K562 (cell line): ENCODE results near the gene BTBD2. TPM values are rescaled to one million over a fixed set of nuclear protein-coding genes. Genes with fewer than 3 reads are reported as not detected.
"Not testable (repeated sequence)": the region's sequence is repeated elsewhere in the genome, so short reads cannot be mapped to it uniquely, and the experiment has no call there.

Experiments used
- ATAC-seq: fragments of 200-7000 bp; cut with Tn5 transposase; 3 replicates; pipeline ENCODE4 v1.9.1; 2020; ENCODE audit warnings: moderate library complexity
- BruUV-seq: library from RNA; stranded (reverse); fragments of 400-500 nt; replicated peaks from 2 replicates; lab custom pipeline; 2021; lab: Mats Ljungman, UMichigan
- CTCF ChIA-PET: fragments of 300-600 bp; formaldehyde crosslinking; extraction: SDS; loops from one replicate; lab custom pipeline; 2021; ENCODE audit warnings: low intra/inter-chr PET ratio; lab: Yijun Ruan, JAX
- POLR2A ChIA-PET: fragments of 300-600, 350-650 bp; sonication (Branson Sonifier 250); formaldehyde crosslinking; extraction: SDS; loops from one replicate; lab custom pipeline; 2021; ENCODE audit warnings: antibody characterized with exemption, inconsistent platforms; lab: Yijun Ruan, JAX
- DNase-seq, 4 experiments: peaks; one replicate each; pipeline versions ENCODE4 v3.0.0 to v3.0.0-alpha.2; 2011 to 2018; ENCODE audit warnings: low spot score in 3 of 4, mixed read lengths in 3 of 4; ENCODE audit errors: extremely low read depth in 1 of 4
- FAIRE-seq: peaks from 2 replicates; lab custom pipeline; 2011; peaks lifted over from hg19 to GRCh38; lab: Jason Lieb, UNC
- H2AFZ ChIP-seq: 2 replicates; pipeline ENCODE4 v1.6.0; 2011; ENCODE audit warnings: low read depth, low read length, control low read depth, inconsistent platforms
- H3K27ac ChIP-seq: fragments of 200-600 bp; 3 replicates; pipeline ENCODE4 v1.8.0; 2011; ENCODE audit warnings: low read depth, mild to moderate bottlenecking, control low read depth, inconsistent platforms, low read length, moderate library complexity, mixed read lengths; ENCODE audit errors: extremely low read depth
- H3K27me3 ChIP-seq, 2 experiments: fragments of 300-600 bp in 1 of 2; 2 replicates in 1 of 2; 3 replicates in 1 of 2; pipeline versions ENCODE4 v1.6.0 to v1.8.0; 2011; ENCODE audit warnings: inconsistent platforms in 2 of 2, low read length in 2 of 2, mild to moderate bottlenecking in 1 of 2, mixed read lengths in 1 of 2, moderate library complexity in 1 of 2; ENCODE audit not compliant: control insufficient read depth in 2 of 2, insufficient read depth in 2 of 2
- H3K36me3 ChIP-seq: fragments of 300-600 bp; 3 replicates; pipeline ENCODE4 v1.8.0; 2011; ENCODE audit warnings: mild to moderate bottlenecking, low read length, inconsistent platforms; ENCODE audit not compliant: control insufficient read depth, insufficient read depth
- H3K4me1 ChIP-seq, 2 experiments: fragments of 200-600 bp in 1 of 2; replicated peaks in 1 of 2; 2 replicates in 1 of 2; 3 replicates in 1 of 2; pipeline versions ENCODE4 v1.5.1 to v1.8.0; 2011; ENCODE audit warnings: inconsistent platforms in 2 of 2, low read length in 2 of 2, mild to moderate bottlenecking in 1 of 2, mixed read lengths in 1 of 2, moderate library complexity in 1 of 2; ENCODE audit not compliant: control insufficient read depth in 2 of 2, insufficient read depth in 2 of 2
- H3K4me2 ChIP-seq: 2 replicates; pipeline ENCODE4 v1.6.1; 2011; ENCODE audit warnings: low read length, control low read depth, inconsistent platforms, mixed read lengths; ENCODE audit not compliant: insufficient read depth
- H3K4me3 ChIP-seq: fragments of 200-600 bp; sonication (generic), shearing (Covaris generic); 2 replicates; pipeline ENCODE4 v1.5.1; 2016; ENCODE audit warnings: control low read depth, inconsistent platforms
- H3K79me2 ChIP-seq: fragments of 200-600 bp; 3 replicates; pipeline ENCODE4 v1.8.0; 2011; ENCODE audit warnings: low read length, inconsistent platforms; ENCODE audit not compliant: control insufficient read depth, insufficient read depth
- H3K9ac ChIP-seq, 2 experiments: 2 replicates each; pipeline versions ENCODE4 v1.6.0 to v1.6.1; 2011; ENCODE audit warnings: low read depth in 2 of 2, low read length in 2 of 2, control low read depth in 1 of 2, inconsistent platforms in 1 of 2, mild to moderate bottlenecking in 1 of 2, mixed read lengths in 1 of 2; ENCODE audit not compliant: insufficient read depth in 1 of 2
- H3K9me1 ChIP-seq: one replicate; pipeline ENCODE4 v1.6.0; 2011; ENCODE audit warnings: inconsistent platforms, mild to moderate bottlenecking, low read length, moderate library complexity; ENCODE audit not compliant: control insufficient read depth, insufficient read depth
- H3K9me3 ChIP-seq: replicated peaks from 2 replicates; pipeline ENCODE4 v1.5.1; 2011; ENCODE audit warnings: low read depth, low read length, inconsistent platforms; ENCODE audit not compliant: control insufficient read depth, insufficient read depth
- H4K20me1 ChIP-seq: replicated peaks from 2 replicates; pipeline ENCODE4 v1.6.1; 2011; ENCODE audit warnings: low read length, inconsistent platforms, mixed read lengths; ENCODE audit not compliant: control insufficient read depth, insufficient read depth
- ATF1 ChIP-seq, 2 experiments: fragments of 450-650 bp in 1 of 2; IDR thresholded peaks; 2 replicates each; pipeline ENCODE4 v1.6.1; 2016; ENCODE audit warnings: missing compliant biosample characterization in 1 of 2, missing genetic modification characterization in 1 of 2
- BRF1 ChIP-seq: IDR thresholded peaks from 3 replicates; pipeline ENCODE4 v1.6.1; 2011; ENCODE audit warnings: borderline replicate concordance, mild to moderate bottlenecking; ENCODE audit not compliant: insufficient read length; ENCODE audit errors: extremely low read depth
- FUS ChIP-seq: fragments of 200-400 bp; formaldehyde crosslinking; optimal IDR thresholded peaks from 2 replicates; pipeline ENCODE3; 2017; ENCODE audit warnings: low read depth, low read length
- NR2C1 ChIP-seq, 2 experiments: fragments of 450-650 bp; IDR thresholded peaks; 2 replicates each; pipeline ENCODE4 v1.6.1; 2017; ENCODE audit warnings: mild to moderate bottlenecking in 2 of 2, antibody characterized with exemption in 1 of 2, inconsistent platforms in 1 of 2, missing compliant biosample characterization in 1 of 2, missing genetic modification characterization in 1 of 2
- TFAP4 ChIP-seq: sonication (generic); formaldehyde crosslinking; IDR thresholded peaks from 2 replicates; pipeline ENCODE4 v1.8.0; 2022; ENCODE audit warnings: missing genetic modification reagents, mild to moderate bottlenecking, moderate library complexity, borderline replicate concordance
- ZBTB8A ChIP-seq: fragments of 450-650 bp; IDR thresholded peaks from 2 replicates; pipeline ENCODE4 v1.6.1; 2018; ENCODE audit warnings: mild to moderate bottlenecking, moderate library complexity; ENCODE audit not compliant: partially characterized antibody
- ZNF431 ChIP-seq: sonication (generic); formaldehyde crosslinking; IDR thresholded peaks from 2 replicates; pipeline ENCODE4 v1.8.0; 2022; ENCODE audit warnings: mild to moderate bottlenecking, missing genetic modification reagents
- WGBS: fragments of 100-300 bp; shearing (Covaris generic); methylation state at CpG from one replicate; pipeline ENCODE4 v1.1.6; 2016; ENCODE audit warnings: low coverage, mixed read lengths; ENCODE audit not compliant: insufficient coverage; ENCODE audit errors: missing lambda C conversion rate; 5-methylcytosine and 5-hydroxymethylcytosine counted together
- in situ Hi-C: fragments of 300-500 bp; cut with MboI; formaldehyde crosslinking; loops from 4 replicates; pipeline ENCODE4 v1.15.0; 2018; ENCODE audit warnings: inconsistent platforms, mixed read lengths
- intact Hi-C: fragments of 100-400 bp; cut with micrococcal nuclease; formaldehyde crosslinking; loops from 2 replicates; pipeline ENCODE4 v1.14.2; 2022
- polyA plus RNA-seq, 8 experiments: library from polyadenylated mRNA; depleted of rRNA in 4 of 8; stranded (reverse) in 5 of 8; unstranded in 3 of 8; fragments of >200 nt; fragmentation: Nextera tagmentation in 2 of 8; fragmentation: Illumina TruSeq in 1 of 8; extraction: Ambion mirVana in 2 of 8; extraction: Trizol in 1 of 8; gene quantifications; 2 replicates each; pipeline versions ENCODE4 v1.2.1 to v1.2.3, GENCODE V29; 2011 to 2014; ENCODE audit warnings: inconsistent platforms in 1 of 8, missing spikeins in 1 of 8
- total RNA-seq, 7 experiments: library from RNA; depleted of rRNA in 6 of 7; stranded (reverse); fragments of >200 nt in 6 of 7; fragmentation: Illumina TruSeq in 2 of 7; extraction: Trizol in 2 of 7; gene quantifications; 2 replicates each; pipeline versions ENCODE4 v1.2.1 to v1.2.3, GENCODE V29; 2011 to 2021; ENCODE audit warnings: low replicate concordance in 1 of 7
- TF ChIP-seq, protein P1 (sequence below): fragments of 250-450 bp; sonication (Bioruptor Pico); IDR thresholded peaks from 2 replicates; pipeline ENCODE4 v1.9.0; 2021; ENCODE audit warnings: mild to moderate bottlenecking

The BTBD2 gene
- total and polyA plus RNA-seq, 9 of the 15 experiments (the other 6 are each of a cell fraction or from before 2014, with no cell fraction given), result 0.10 to 15.6 (median 6.9) TPM

DNA sequence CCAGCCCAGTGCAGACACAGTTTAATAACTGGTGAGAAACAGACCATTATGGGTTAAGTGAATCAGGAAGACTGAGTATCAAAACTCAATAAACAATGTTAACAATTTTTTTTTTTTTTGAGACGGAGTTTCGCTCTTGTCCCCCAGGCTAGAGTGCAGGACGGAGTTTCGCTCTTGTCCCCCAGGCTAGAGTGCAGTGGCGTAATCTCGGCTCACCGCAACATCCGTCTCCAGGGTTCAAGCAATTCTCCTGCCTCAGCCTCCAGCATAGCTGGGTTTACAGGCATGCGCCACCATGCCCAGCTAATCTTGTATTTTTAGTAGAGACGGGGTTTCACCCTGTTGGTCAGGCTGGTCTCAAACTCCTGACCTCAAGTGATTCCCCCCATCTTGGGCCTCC, 27.1 kb downstream of the BTBD2 start:
- FAIRE-seq, in situ Hi-C loops, H3K9me3 ChIP-seq, H4K20me1 ChIP-seq, ATAC-seq, intact Hi-C loops, H3K27me3 ChIP-seq, H3K27ac ChIP-seq, H3K9ac ChIP-seq, BruUV-seq, H2AFZ ChIP-seq, H3K4me2 ChIP-seq, H3K79me2 ChIP-seq, DNase-seq, H3K4me3 ChIP-seq, CTCF ChIA-PET, H3K9me1 ChIP-seq: not testable (repeated sequence)
- Histone ChIP-seq H3K36me3 (peaks cover 32% of the 10 kb centered on the region; the same call in 1 of the 3 replicates), H3K4me1 (peaks cover 0 to 59% of the 10 kb centered on the region in 2 experiments; a peak in 3 of 5 replicates)
- 96% methylated on average over 10 of the region's 10 CpGs for WGBS
- POLR2A ChIA-PET, result interaction anchor here (0.6 kb wide), 2 partner anchors 8 to 21 kb away, joined by 3 read pairs; no protein-coding TSS in a partner anchor

DNA sequence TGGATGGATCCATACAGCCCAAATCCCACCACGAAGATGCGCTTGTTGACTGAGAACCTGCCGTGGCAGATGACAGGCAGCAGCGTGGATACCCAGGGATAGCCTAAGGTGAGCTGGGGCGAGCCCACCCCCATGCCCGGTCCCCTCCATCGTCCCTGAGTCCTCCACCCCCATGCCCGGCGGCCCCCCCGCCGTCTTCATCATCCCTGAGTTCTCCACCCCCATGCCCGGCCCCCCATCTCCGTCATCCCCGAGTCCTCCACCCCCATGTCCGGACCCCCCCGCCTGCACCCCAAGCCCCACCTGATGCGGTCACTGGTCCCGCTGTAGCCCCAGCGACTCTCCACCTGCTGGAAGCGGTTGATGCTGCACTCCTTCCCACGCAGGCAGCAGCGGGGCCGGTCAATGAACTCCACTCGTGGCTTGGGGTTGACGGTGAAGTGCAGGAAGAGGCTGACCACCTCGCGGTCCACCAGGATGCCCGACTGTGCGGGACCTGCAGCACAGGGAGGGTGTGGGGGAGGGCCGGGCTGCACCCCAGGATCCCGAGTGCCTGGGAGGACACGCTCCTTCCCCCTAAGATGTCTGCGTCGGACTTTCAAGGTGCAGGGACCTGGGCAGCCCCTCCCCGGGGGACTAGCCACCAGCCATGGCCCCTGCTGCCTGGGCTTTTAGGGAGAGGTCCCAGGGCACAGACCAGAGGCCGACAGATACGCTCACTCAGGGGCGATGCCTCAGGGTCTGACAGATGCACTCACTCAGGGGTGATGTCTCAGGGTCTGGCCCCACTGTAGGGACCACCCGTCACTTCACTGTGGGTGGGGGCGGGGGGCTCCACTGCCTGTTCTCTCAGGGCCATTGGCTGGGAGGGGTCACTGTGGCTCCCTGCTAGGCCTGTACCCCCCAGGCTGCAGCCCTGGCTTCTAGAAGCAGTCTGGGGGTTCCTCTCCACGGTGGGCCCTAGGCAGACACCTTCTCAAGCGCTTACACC, 28.0 kb downstream of the BTBD2 start:
- intact Hi-C loops, result no loop called here
- FAIRE-seq (no peak), ATAC-seq (peak; percentile 31; the same call in 2 of the 3 replicates), DNase-seq (peak in 1 of 4 experiments; percentile 23)
- Histone ChIP-seq H2AFZ (no peak overlapping the region), H3K79me2 (no peaks in the 10 kb centered on the region), H3K9me3 (no peaks in the 10 kb centered on the region), H3K27ac (no peak overlapping the region), H3K4me2 (no peak overlapping the region), H3K4me1 (peaks cover 0 to 54% of the 10 kb centered on the region in 2 experiments; a peak in 2 of 5 replicates), H3K36me3 (peaks cover 37% of the 10 kb centered on the region; the same call in 1 of the 3 replicates), H3K9ac (no peak overlapping the region), H4K20me1 (no peaks in the 10 kb centered on the region; the same call in 1 of the 2 replicates), H3K4me3 (no peak overlapping the region), H3K9me1 (no peaks in the 10 kb centered on the region), H3K27me3 (no peaks in the 10 kb centered on the region)
- no TSS peak for BruUV-seq
- 81% methylated on average over 25 of the region's 42 CpGs for WGBS
- in situ Hi-C loops, result no loop called here
- ChIA-PET POLR2A (no interaction called here), CTCF (no interaction called here)
- no peak for TF ChIP-seq TFAP4 (CRISPR knock-in tag)
- TF ChIP-seq NR2C1 (IDR thresholded peaks at IDR 0.05), result no peak
- TF ChIP-seq NR2C1 (tag; IDR thresholded peaks at IDR 0.05), result no peak
- TF ChIP-seq BRF1, result no peak
- TF ChIP-seq ATF1 (CRISPR knock-in tag; IDR thresholded peaks at IDR 0.05), result no peak
- TF ChIP-seq ATF1 (tag; IDR thresholded peaks at IDR 0.05), result no peak
- TF ChIP-seq, protein P1, sequence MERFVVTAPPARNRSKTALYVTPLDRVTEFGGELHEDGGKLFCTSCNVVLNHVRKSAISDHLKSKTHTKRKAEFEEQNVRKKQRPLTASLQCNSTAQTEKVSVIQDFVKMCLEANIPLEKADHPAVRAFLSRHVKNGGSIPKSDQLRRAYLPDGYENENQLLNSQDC (CRISPR knock-in tag), result no peak
- no peak for TF ChIP-seq FUS
- TF ChIP-seq ZBTB8A, result no peak
- TF ChIP-seq ZNF431 (CRISPR knock-in tag), result no peak
